Measurements from ENCODE around the gene TOM1. TPM values are rescaled to one million over a fixed set of nuclear protein-coding genes. Genes with fewer than 3 reads are reported as not detected.

The TOM1 gene
- total and polyA plus RNA-seq, 10 of the 15 experiments (the other 5 are each of a cell fraction or from before 2014, with no cell fraction given), result 2.2 to 64.6 (median 40.3) TPM

DNA sequence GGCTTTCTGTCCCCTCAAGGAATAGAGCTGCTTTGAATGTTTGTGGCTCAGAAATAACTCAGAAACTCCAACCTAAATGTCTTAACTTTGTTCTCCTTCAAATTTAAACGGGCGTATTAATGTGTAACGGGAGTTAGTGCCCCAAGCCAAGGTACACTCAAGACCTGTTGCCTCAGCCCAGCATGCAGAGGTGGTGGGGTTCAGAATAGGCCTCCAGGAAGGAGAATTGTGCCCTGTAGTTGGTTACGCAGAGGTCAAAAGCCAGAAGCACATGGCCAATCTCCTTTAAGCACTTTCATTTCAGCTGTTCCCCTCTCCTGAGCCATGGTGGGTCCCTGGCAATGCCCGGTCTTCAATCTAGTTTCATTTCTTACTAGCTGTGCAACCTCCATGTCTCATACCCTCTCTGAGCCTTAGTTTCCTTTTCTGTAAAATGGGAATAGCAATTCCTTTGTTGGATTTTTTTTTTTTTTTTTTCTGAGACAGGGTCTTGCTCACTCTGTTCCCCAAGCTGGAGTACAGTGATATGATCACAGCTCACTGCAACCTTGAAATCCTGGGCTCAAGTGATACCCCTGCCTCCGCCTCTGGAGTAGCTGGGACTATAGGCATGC, 85.4 kb downstream of the TOM1 start:
- WGBS (ENCODE audit: insufficient coverage, insufficient replicate concordance, low lambda C conversion rate, missing lambda C conversion rate), result 62% methylated on average over 6 of the region's 6 CpGs
- ChIA-PET RAD21 (ENCODE audit: unreplicated experiment) (interaction anchor here (0.5 to 6.3 kb wide), 5 partner anchors 9 to 43 kb away, joined by 4 to 39 read pairs (median 4); no protein-coding TSS in a partner anchor), SMC1A (ENCODE audit: uncharacterized antibody, unreplicated experiment) (interaction anchor here (1.5 to 2.1 kb wide), 5 partner anchors 9 to 34 kb away, joined by 3 to 11 read pairs (median 9); no protein-coding TSS in a partner anchor), POLR2A (interaction anchor here (0.6 to 2.4 kb wide), 8 partner anchors 9 to 1489 kb away, joined by 3 to 12 read pairs (median 6); no protein-coding TSS in a partner anchor), CTCF (interaction anchor here (0.6 to 3.0 kb wide), 6 partner anchors 13 to 992 kb away, joined by 3 to 16 read pairs (median 4); partner anchors contain the start of gene MCM5)
- Histone ChIP-seq H3K27ac (ENCODE audit: control insufficient read depth, insufficient read depth) (no peak overlapping the region), H3K4me2 (ENCODE audit: control insufficient read depth, insufficient read depth) (0 out of 2 replicates have a peak overlapping the region, but pooled peaks have one; percentile 7), H3K4me1 (ENCODE audit: control insufficient read depth, insufficient read depth, low read length) (peaks cover 8% of the 10 kb centered on the region; the same call in 1 of the 2 replicates), H3K27me3 (replicated peaks in 1 of 2; ENCODE audit: control insufficient read depth in 2 of 2, insufficient read depth in 2 of 2, low read length in 1 of 2) (no peaks in the 10 kb centered on the region), H3K9me3 (replicated peaks; ENCODE audit: control insufficient read depth, insufficient read depth, low read length) (no peaks in the 10 kb centered on the region), H3K9ac (ENCODE audit: control insufficient read depth, insufficient read depth, low read length) (no peak overlapping the region), H3K79me2 (ENCODE audit: control insufficient read depth, insufficient read depth, low read length) (peaks cover 4% of the 10 kb centered on the region), H3K36me3 (ENCODE audit: control insufficient read depth in 2 of 2, insufficient read depth in 2 of 2, low read length in 1 of 2) (peaks cover 9 to 12% of the 10 kb centered on the region in 2 experiments; a peak in 3 of 4 replicates), H4K20me1 (ENCODE audit: control insufficient read depth, insufficient read depth) (no peaks in the 10 kb centered on the region), H3K4me3 (no peak overlapping the region), H2AFZ (ENCODE audit: control insufficient read depth, low read depth, low read length) (no peak overlapping the region)
- FAIRE-seq, result no peak
- in situ Hi-C loops (cut with MboI), result loop anchor here (25.0 kb wide), 1 partner anchor 1827 kb away; the partner anchor contains the start of gene SSTR3
- no TSS peak for BruUV-seq (replicated peaks)
- DNase-seq (ENCODE audit: low read depth, low spot score), result no peak
- TF ChIP-seq ZBTB11 (CRISPR knock-in tag; IDR thresholded peaks at IDR 0.05) (no peak), NR2C1 (IDR thresholded peaks at IDR 0.05) (0 out of 2 replicates have a peak, but pooled peaks have one; percentile 9)
- peak; percentile 21 for ATAC-seq
- intact Hi-C loops (cut with micrococcal nuclease; ENCODE audit: unreplicated experiment), result no loop called here

Data from GM12878 (cell line).